Measurements from ENCODE around the gene N4BP2L2. TPM values are rescaled to one million over a fixed set of nuclear protein-coding genes. Genes with fewer than 3 reads are reported as not detected.

N4BP2L2 gene
- total and polyA plus RNA-seq, 9 of the 15 experiments (the other 6 are each of a cell fraction or from before 2014, with no cell fraction given) = 33.9 to 76.4 (median 48.7) TPM

DNA sequence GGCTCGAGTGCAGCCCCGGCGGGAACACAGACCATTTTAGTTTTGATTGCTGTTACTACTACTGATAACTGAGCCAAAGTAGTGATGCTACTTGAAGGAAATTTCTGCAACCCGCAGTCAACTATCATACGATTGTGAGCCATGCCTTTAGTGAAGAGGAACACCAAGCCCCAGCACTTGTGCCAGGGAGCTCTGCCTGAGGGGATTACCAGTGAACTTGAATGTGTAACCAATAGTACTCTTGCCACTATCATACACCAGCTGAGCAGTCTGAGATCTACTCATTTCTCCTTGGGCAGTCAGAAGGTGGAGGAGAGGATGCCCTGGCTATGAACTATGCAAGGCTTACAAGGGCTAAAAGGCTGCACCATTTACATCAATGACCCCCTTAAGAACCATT is 61.7 kb downstream of the N4BP2L2 start (continued):
- TF ChIP-seq, protein P1, sequence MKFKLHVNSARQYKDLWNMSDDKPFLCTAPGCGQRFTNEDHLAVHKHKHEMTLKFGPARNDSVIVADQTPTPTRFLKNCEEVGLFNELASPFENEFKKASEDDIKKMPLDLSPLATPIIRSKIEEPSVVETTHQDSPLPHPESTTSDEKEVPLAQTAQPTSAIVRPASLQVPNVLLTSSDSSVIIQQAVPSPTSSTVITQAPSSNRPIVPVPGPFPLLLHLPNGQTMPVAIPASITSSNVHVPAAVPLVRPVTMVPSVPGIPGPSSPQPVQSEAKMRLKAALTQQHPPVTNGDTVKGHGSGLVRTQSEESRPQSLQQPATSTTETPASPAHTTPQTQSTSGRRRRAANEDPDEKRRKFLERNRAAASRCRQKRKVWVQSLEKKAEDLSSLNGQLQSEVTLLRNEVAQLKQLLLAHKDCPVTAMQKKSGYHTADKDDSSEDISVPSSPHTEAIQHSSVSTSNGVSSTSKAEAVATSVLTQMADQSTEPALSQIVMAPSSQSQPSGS (CRISPR knock-in tag; IDR thresholded peaks at IDR 0.05) = no peak
- TF ChIP-seq ZNF584 (CRISPR knock-in tag; IDR thresholded peaks at IDR 0.05; ENCODE audit: low read depth) (no peak), ILK (tag; IDR thresholded peaks at IDR 0.05; ENCODE audit: borderline replicate concordance, low read depth) (no peak), ARHGAP35 (IDR thresholded peaks at IDR 0.05; ENCODE audit: partially characterized antibody) (no peak), TGIF2 (CRISPR knock-in tag; IDR thresholded peaks at IDR 0.05) (no peak), FOS (IDR thresholded peaks at IDR 0.05; ENCODE audit: extremely low read depth, insufficient read length) (no peak), TCF3 (CRISPR knock-in tag; IDR thresholded peaks at IDR 0.05) (no peak), ZKSCAN1 (IDR thresholded peaks at IDR 0.05; ENCODE audit: low read depth, low read length) (no peak)
- TF ChIP-seq, protein P2, sequence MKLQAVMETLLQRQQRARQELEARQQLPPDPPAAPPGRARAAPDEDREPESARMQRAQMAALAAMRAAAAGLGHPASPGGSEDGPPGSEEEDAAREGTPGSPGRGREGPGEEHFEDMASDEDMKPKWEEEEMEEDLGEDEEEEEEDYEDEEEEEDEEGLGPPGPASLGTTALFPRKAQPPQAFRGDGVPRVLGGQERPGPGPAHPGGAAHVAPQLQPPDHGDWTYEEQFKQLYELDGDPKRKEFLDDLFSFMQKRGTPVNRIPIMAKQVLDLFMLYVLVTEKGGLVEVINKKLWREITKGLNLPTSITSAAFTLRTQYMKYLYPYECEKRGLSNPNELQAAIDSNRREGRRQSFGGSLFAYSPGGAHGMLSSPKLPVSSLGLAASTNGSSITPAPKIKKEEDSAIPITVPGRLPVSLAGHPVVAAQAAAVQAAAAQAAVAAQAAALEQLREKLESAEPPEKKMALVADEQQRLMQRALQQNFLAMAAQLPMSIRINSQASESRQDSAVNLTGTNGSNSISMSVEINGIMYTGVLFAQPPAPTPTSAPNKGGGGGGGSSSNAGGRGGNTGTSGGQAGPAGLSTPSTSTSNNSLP (IDR thresholded peaks at IDR 0.05; ENCODE audit: borderline replicate concordance, low read depth, low read length) = no peak
- TF ChIP-seq, protein P3, sequence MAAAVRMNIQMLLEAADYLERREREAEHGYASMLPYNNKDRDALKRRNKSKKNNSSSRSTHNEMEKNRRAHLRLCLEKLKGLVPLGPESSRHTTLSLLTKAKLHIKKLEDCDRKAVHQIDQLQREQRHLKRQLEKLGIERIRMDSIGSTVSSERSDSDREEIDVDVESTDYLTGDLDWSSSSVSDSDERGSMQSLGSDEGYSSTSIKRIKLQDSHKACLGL (CRISPR knock-in tag; IDR thresholded peaks at IDR 0.05; ENCODE audit: borderline replicate concordance, poor library complexity, severe bottlenecking) = no peak
- TF ChIP-seq, protein P4, sequence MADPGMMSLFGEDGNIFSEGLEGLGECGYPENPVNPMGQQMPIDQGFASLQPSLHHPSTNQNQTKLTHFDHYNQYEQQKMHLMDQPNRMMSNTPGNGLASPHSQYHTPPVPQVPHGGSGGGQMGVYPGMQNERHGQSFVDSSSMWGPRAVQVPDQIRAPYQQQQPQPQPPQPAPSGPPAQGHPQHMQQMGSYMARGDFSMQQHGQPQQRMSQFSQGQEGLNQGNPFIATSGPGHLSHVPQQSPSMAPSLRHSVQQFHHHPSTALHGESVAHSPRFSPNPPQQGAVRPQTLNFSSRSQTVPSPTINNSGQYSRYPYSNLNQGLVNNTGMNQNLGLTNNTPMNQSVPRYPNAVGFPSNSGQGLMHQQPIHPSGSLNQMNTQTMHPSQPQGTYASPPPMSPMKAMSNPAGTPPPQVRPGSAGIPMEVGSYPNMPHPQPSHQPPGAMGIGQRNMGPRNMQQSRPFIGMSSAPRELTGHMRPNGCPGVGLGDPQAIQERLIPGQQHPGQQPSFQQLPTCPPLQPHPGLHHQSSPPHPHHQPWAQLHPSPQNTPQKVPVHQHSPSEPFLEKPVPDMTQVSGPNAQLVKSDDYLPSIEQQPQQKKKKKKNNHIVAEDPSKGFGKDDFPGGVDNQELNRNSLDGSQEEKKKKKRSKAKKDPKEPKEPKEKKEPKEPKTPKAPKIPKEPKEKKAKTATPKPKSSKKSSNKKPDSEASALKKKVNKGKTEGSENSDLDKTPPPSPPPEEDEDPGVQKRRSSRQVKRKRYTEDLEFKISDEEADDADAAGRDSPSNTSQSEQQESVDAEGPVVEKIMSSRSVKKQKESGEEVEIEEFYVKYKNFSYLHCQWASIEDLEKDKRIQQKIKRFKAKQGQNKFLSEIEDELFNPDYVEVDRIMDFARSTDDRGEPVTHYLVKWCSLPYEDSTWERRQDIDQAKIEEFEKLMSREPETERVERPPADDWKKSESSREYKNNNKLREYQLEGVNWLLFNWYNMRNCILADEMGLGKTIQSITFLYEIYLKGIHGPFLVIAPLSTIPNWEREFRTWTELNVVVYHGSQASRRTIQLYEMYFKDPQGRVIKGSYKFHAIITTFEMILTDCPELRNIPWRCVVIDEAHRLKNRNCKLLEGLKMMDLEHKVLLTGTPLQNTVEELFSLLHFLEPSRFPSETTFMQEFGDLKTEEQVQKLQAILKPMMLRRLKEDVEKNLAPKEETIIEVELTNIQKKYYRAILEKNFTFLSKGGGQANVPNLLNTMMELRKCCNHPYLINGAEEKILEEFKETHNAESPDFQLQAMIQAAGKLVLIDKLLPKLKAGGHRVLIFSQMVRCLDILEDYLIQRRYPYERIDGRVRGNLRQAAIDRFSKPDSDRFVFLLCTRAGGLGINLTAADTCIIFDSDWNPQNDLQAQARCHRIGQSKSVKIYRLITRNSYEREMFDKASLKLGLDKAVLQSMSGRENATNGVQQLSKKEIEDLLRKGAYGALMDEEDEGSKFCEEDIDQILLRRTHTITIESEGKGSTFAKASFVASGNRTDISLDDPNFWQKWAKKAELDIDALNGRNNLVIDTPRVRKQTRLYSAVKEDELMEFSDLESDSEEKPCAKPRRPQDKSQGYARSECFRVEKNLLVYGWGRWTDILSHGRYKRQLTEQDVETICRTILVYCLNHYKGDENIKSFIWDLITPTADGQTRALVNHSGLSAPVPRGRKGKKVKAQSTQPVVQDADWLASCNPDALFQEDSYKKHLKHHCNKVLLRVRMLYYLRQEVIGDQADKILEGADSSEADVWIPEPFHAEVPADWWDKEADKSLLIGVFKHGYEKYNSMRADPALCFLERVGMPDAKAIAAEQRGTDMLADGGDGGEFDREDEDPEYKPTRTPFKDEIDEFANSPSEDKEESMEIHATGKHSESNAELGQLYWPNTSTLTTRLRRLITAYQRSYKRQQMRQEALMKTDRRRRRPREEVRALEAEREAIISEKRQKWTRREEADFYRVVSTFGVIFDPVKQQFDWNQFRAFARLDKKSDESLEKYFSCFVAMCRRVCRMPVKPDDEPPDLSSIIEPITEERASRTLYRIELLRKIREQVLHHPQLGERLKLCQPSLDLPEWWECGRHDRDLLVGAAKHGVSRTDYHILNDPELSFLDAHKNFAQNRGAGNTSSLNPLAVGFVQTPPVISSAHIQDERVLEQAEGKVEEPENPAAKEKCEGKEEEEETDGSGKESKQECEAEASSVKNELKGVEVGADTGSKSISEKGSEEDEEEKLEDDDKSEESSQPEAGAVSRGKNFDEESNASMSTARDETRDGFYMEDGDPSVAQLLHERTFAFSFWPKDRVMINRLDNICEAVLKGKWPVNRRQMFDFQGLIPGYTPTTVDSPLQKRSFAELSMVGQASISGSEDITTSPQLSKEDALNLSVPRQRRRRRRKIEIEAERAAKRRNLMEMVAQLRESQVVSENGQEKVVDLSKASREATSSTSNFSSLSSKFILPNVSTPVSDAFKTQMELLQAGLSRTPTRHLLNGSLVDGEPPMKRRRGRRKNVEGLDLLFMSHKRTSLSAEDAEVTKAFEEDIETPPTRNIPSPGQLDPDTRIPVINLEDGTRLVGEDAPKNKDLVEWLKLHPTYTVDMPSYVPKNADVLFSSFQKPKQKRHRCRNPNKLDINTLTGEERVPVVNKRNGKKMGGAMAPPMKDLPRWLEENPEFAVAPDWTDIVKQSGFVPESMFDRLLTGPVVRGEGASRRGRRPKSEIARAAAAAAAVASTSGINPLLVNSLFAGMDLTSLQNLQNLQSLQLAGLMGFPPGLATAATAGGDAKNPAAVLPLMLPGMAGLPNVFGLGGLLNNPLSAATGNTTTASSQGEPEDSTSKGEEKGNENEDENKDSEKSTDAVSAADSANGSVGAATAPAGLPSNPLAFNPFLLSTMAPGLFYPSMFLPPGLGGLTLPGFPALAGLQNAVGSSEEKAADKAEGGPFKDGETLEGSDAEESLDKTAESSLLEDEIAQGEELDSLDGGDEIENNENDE (IDR thresholded peaks at IDR 0.05; ENCODE audit: low read depth, low read length) = no peak
